MCF 10A (cell line): ENCODE results near the gene CLDN16. TPM values are rescaled to one million over a fixed set of nuclear protein-coding genes. Genes with fewer than 3 reads are reported as not detected.
A peak's percentile ranks its signal among the peaks of the same experiment; 100 is the strongest.

Experiments used
- BruUV-seq: library from RNA; stranded (reverse); fragments of 400-500 nt; replicated peaks from 2 replicates; lab custom pipeline; 2021; lab: Mats Ljungman, UMichigan
- CTCF ChIA-PET: fragments of 300-600 bp; sonication (Branson Sonifier 250); formaldehyde crosslinking; extraction: SDS; loops from one replicate; lab custom pipeline; 2021; ENCODE audit warnings: antibody characterized with exemption, inconsistent platforms; lab: Yijun Ruan, JAX
- POLR2A ChIA-PET: fragments of 300-600, 350-650 bp; sonication (Branson Sonifier 250); formaldehyde crosslinking; extraction: SDS; loops from one replicate; lab custom pipeline; 2020; ENCODE audit warnings: antibody characterized with exemption, inconsistent platforms; lab: Yijun Ruan, JAX
- DNase-seq: peaks from one replicate; pipeline ENCODE4 v3.0.0-alpha.2; 2018; ENCODE audit not compliant: unreplicated experiment
- H3K27ac Mint-ChIP-seq: one replicate; pipeline ENCODE4 v1.8.0; 2022; ENCODE audit warnings: mild to moderate bottlenecking, low read depth, mixed read lengths; ENCODE audit not compliant: unreplicated experiment
- H3K27me3 Mint-ChIP-seq: one replicate; pipeline ENCODE4 v1.8.0; 2022; ENCODE audit warnings: mixed read lengths; ENCODE audit not compliant: insufficient read depth, unreplicated experiment
- H3K36me3 Mint-ChIP-seq: one replicate; pipeline ENCODE4 v1.8.0; 2022; ENCODE audit warnings: mild to moderate bottlenecking, moderate library complexity, mixed read lengths; ENCODE audit not compliant: insufficient read depth, unreplicated experiment
- H3K4me1 Mint-ChIP-seq: one replicate; pipeline ENCODE4 v1.8.0; 2022; ENCODE audit warnings: mixed read lengths; ENCODE audit not compliant: insufficient read depth, unreplicated experiment
- H3K4me3 Mint-ChIP-seq: one replicate; pipeline ENCODE4 v1.8.0; 2022; ENCODE audit warnings: mild to moderate bottlenecking, moderate library complexity, mixed read lengths; ENCODE audit not compliant: unreplicated experiment
- H3K9me3 Mint-ChIP-seq: one replicate; pipeline ENCODE4 v1.8.0; 2022; ENCODE audit warnings: mixed read lengths; ENCODE audit not compliant: unreplicated experiment
- intact Hi-C: fragments of 100-400 bp; cut with micrococcal nuclease; formaldehyde crosslinking; loops from 2 replicates; pipeline ENCODE4 v1.14.1; 2022
- total RNA-seq: library from RNA; stranded (reverse); gene quantifications from 2 replicates; pipeline ENCODE4 v1.2.3, GENCODE V29; 2022
- TF ChIP-seq, protein P1 (sequence below): fragments of 200-600 bp; IDR thresholded peaks from one replicate; pipeline ENCODE4 v1.8.0; 2022; ENCODE audit warnings: antibody characterized with exemption, mild to moderate bottlenecking; ENCODE audit not compliant: unreplicated experiment

CLDN16 gene
- total RNA-seq, 1 experiment from 2014 or later: 0.23 TPM

DNA sequence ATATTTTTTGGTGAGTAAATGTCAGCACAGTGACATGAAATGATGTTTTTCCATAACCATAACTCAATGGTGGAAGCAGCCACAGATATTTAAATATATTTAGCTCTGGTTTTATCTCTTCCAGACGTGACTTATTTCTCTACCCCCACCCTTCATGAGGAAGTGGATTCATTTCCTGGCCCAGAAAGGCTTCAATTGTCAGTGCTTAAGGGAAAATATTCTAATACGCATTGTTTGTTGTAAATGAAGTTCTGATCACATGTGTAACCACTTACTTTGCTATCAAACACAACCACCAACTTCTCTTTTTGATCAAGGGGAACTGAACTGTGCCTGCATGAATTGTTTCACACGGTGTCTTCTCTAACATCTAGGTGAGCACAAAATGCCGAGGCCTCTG, 14.0 kb downstream of the CLDN16 start:
- CTCF ChIA-PET: interaction anchor here (0.6 to 2.1 kb wide), 4 partner anchors 17 to 648 kb away, joined by 3 to 12 read pairs (median 4); no protein-coding TSS in a partner anchor
- Mint-ChIP-seq H3K9me3 (no peaks in the 10 kb centered on the region), H3K4me1 (no peaks in the 10 kb centered on the region), H3K27ac (no peak overlapping the region), H3K27me3 (no peaks in the 10 kb centered on the region), H3K4me3 (no peak overlapping the region), H3K36me3 (no peaks in the 10 kb centered on the region)
- DNase-seq: no peak
- TF ChIP-seq, protein P1, sequence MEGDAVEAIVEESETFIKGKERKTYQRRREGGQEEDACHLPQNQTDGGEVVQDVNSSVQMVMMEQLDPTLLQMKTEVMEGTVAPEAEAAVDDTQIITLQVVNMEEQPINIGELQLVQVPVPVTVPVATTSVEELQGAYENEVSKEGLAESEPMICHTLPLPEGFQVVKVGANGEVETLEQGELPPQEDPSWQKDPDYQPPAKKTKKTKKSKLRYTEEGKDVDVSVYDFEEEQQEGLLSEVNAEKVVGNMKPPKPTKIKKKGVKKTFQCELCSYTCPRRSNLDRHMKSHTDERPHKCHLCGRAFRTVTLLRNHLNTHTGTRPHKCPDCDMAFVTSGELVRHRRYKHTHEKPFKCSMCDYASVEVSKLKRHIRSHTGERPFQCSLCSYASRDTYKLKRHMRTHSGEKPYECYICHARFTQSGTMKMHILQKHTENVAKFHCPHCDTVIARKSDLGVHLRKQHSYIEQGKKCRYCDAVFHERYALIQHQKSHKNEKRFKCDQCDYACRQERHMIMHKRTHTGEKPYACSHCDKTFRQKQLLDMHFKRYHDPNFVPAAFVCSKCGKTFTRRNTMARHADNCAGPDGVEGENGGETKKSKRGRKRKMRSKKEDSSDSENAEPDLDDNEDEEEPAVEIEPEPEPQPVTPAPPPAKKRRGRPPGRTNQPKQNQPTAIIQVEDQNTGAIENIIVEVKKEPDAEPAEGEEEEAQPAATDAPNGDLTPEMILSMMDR: no peak
- no TSS peak for BruUV-seq
- intact Hi-C loops: no loop called here
- POLR2A ChIA-PET: interaction anchor here (1.1 kb wide), 1 partner anchor 8 kb away, joined by 3 read pairs; no protein-coding TSS in a partner anchor

DNA sequence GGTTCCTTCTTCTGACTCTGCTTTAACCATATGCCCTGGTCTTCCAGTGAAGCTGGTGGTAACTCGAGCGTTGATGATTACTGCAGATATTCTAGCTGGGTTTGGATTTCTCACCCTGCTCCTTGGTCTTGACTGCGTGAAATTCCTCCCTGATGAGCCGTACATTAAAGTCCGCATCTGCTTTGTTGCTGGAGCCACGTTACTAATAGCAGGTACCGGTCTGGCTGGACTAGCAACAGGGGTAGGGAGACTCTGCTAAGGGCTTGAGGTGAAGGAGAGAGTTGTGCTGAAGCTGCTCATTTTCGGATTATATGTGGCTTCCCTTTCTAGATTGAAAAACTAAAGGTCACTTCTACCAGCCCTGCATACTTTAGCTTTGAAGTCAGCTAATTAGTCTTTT, 16.8 kb downstream of the CLDN16 start:
- Mint-ChIP-seq H3K27me3 (no peaks in the 10 kb centered on the region), H3K4me1 (no peaks in the 10 kb centered on the region), H3K36me3 (no peaks in the 10 kb centered on the region), H3K9me3 (no peaks in the 10 kb centered on the region), H3K4me3 (no peak overlapping the region), H3K27ac (no peak overlapping the region)
- intact Hi-C loops: no loop called here
- CTCF ChIA-PET: interaction anchor here (0.6 to 1.4 kb wide), 3 partner anchors 20 to 583 kb away, joined by 3 read pairs; no protein-coding TSS in a partner anchor
- DNase-seq: no peak
- TF ChIP-seq, protein P1: no peak
- POLR2A ChIA-PET: interaction anchor here (0.6 to 0.8 kb wide), 2 partner anchors 8 to 620 kb away, joined by 3 read pairs; no protein-coding TSS in a partner anchor
- BruUV-seq: no TSS peak

DNA sequence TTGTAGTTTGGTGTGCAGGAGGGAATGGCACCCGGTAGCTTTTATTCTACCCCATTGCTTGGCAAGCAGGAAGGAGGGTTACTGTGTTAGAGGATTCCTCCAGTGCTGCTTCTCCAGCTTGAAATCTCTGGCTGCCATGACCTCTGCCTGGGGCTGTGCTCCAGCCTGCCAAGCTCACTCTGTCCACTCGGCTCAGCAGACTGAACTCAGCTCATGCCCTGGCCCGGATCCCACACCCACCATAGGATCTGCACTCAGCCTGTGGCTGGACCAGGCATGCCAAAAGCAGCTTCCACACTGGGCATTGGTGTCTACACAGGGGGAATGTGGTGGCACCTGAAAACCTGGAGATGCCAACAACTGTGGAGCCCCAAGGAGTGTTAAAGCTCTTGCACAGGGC, 26.3 kb downstream of the CLDN16 start:
- intact Hi-C loops: no loop called here
- H3K4me1 Mint-ChIP-seq: no peaks in the 10 kb centered on the region
- POLR2A ChIA-PET: interaction anchor here (0.9 to 2.2 kb wide), 3 partner anchors 10 to 28 kb away, joined by 3 to 7 read pairs (median 4); partner anchors contain the start of gene CLDN16
- DNase-seq: no peak
- no peaks in the 10 kb centered on the region for H3K36me3 Mint-ChIP-seq
- H3K9me3 Mint-ChIP-seq: peaks cover 12% of the 10 kb centered on the region
- no TSS peak for BruUV-seq
- no peak overlapping the region for H3K27ac Mint-ChIP-seq
- H3K27me3 Mint-ChIP-seq: no peaks in the 10 kb centered on the region
- no peak overlapping the region for H3K4me3 Mint-ChIP-seq
- TF ChIP-seq, protein P1: no peak
- CTCF ChIA-PET: interaction anchor here (0.6 to 3.5 kb wide), 4 partner anchors 10 to 190 kb away, joined by 3 to 21 read pairs (median 8); no protein-coding TSS in a partner anchor

DNA sequence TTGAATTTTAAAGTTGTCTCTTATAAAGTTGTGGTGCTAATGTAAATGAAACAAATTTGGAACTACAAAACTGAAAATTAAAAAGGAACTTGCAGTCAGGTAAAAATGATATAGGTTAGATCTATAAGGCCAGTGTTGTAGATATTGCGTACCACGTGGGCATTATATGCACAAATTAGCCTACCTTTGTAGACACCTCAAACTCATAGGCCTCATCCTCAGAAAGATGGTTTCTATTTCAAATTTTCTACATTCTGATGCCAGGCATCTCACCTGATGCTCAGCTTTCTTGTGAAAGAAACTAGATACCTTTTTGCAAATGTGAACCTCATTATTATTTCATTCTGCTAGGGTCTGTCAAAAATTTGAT, 36.1 kb downstream of the CLDN16 start:
- no peak for DNase-seq
- no peak overlapping the region for H3K4me3 Mint-ChIP-seq
- intact Hi-C loops: loop anchor here (1.0 kb wide), 4 partner anchors 40 to 463 kb away; partner anchors contain the start of gene CLDN1
- ChIA-PET POLR2A (interaction anchor here (0.6 to 3.7 kb wide), 11 partner anchors 11 to 1156 kb away, joined by 3 to 15 read pairs (median 4); partner anchors contain the start of genes CLDN1 and CLDN16), CTCF (interaction anchor here (0.7 to 4.2 kb wide), 27 partner anchors 11 to 1879 kb away, joined by 3 to 25 read pairs (median 4); partner anchors contain the start of gene CLDN16)
- no peaks in the 10 kb centered on the region for H3K4me1 Mint-ChIP-seq
- H3K36me3 Mint-ChIP-seq: peaks cover 7% of the 10 kb centered on the region
- TF ChIP-seq, protein P1: no peak
- peak overlapping the region; percentile 71 for H3K27ac Mint-ChIP-seq
- BruUV-seq: no TSS peak
- no peaks in the 10 kb centered on the region for H3K27me3 Mint-ChIP-seq
- H3K9me3 Mint-ChIP-seq: no peaks in the 10 kb centered on the region
